ENCODE measurements around the gene BOC. TPM values are rescaled to one million over a fixed set of nuclear protein-coding genes. Genes with fewer than 3 reads are reported as not detected.

Gene BOC
- total RNA-seq, 2 experiments from 2014 or later, result not detected

GRCh38 chr3:113165841-113166240, 45.5 kb upstream of the BOC start:
- ChIA-PET POLR2A (no interaction called here), CTCF (no interaction called here)
- Mint-ChIP-seq H3K4me1 (ENCODE audit: low read depth) (peaks cover 6% of the 10 kb centered on the region), H3K27me3 (no peaks in the 10 kb centered on the region), H3K27ac (no peak overlapping the region), H3K9me3 (no peaks in the 10 kb centered on the region), H3K4me3 (no peak overlapping the region), H3K36me3 (ENCODE audit: low read depth) (no peaks in the 10 kb centered on the region)
- intact Hi-C loops (cut with DNase I, micrococcal nuclease), result no loop called here
- H3K27me3 ChIP-seq (ENCODE audit: control insufficient read depth in 1 of 2, insufficient read depth in 2 of 2, low read length in 2 of 2), result no peaks in the 10 kb centered on the region
- TF ChIP-seq, protein P1, sequence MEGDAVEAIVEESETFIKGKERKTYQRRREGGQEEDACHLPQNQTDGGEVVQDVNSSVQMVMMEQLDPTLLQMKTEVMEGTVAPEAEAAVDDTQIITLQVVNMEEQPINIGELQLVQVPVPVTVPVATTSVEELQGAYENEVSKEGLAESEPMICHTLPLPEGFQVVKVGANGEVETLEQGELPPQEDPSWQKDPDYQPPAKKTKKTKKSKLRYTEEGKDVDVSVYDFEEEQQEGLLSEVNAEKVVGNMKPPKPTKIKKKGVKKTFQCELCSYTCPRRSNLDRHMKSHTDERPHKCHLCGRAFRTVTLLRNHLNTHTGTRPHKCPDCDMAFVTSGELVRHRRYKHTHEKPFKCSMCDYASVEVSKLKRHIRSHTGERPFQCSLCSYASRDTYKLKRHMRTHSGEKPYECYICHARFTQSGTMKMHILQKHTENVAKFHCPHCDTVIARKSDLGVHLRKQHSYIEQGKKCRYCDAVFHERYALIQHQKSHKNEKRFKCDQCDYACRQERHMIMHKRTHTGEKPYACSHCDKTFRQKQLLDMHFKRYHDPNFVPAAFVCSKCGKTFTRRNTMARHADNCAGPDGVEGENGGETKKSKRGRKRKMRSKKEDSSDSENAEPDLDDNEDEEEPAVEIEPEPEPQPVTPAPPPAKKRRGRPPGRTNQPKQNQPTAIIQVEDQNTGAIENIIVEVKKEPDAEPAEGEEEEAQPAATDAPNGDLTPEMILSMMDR (IDR thresholded peaks at IDR 0.05), result no peak
- DNase-seq (no peak), ATAC-seq (ENCODE audit: poor library complexity) (no peak)
- H3K4me1 ChIP-seq (ENCODE audit: insufficient read depth, low read length), result no peaks in the 10 kb centered on the region
- no peak overlapping the region for H3K27ac ChIP-seq (ENCODE audit: low read depth in 1 of 2, low read length in 2 of 2)
- no peak overlapping the region for H3K4me3 ChIP-seq (ENCODE audit: low read length)
- H3K9me3 ChIP-seq (ENCODE audit: control insufficient read depth in 1 of 2, insufficient read depth in 1 of 2, low read length in 2 of 2), result no peaks in the 10 kb centered on the region
- H3K36me3 ChIP-seq (ENCODE audit: insufficient read depth, low read length), result no peaks in the 10 kb centered on the region

GRCh38 chr3:113166357-113166718, 45.0 kb upstream of the BOC start:
- no peaks in the 10 kb centered on the region for H3K9me3 ChIP-seq (ENCODE audit: control insufficient read depth in 1 of 2, insufficient read depth in 1 of 2, low read length in 2 of 2)
- no peaks in the 10 kb centered on the region for H3K4me1 ChIP-seq (ENCODE audit: insufficient read depth, low read length)
- H3K27ac ChIP-seq (ENCODE audit: low read depth in 1 of 2, low read length in 2 of 2), result no peak overlapping the region
- Mint-ChIP-seq H3K27ac (no peak overlapping the region), H3K4me3 (no peak overlapping the region), H3K36me3 (ENCODE audit: low read depth) (no peaks in the 10 kb centered on the region), H3K4me1 (ENCODE audit: low read depth) (peaks cover 6% of the 10 kb centered on the region), H3K27me3 (no peaks in the 10 kb centered on the region), H3K9me3 (no peaks in the 10 kb centered on the region)
- TF ChIP-seq, protein P1 (IDR thresholded peaks at IDR 0.05), result no peak
- ChIA-PET CTCF (no interaction called here), POLR2A (no interaction called here)
- DNase-seq (no peak), ATAC-seq (ENCODE audit: poor library complexity) (no peak)
- no peaks in the 10 kb centered on the region for H3K36me3 ChIP-seq (ENCODE audit: insufficient read depth, low read length)
- intact Hi-C loops (cut with DNase I, micrococcal nuclease), result no loop called here
- no peaks in the 10 kb centered on the region for H3K27me3 ChIP-seq (ENCODE audit: control insufficient read depth in 1 of 2, insufficient read depth in 2 of 2, low read length in 2 of 2)
- no peak overlapping the region for H3K4me3 ChIP-seq (ENCODE audit: low read length)

DNA sequence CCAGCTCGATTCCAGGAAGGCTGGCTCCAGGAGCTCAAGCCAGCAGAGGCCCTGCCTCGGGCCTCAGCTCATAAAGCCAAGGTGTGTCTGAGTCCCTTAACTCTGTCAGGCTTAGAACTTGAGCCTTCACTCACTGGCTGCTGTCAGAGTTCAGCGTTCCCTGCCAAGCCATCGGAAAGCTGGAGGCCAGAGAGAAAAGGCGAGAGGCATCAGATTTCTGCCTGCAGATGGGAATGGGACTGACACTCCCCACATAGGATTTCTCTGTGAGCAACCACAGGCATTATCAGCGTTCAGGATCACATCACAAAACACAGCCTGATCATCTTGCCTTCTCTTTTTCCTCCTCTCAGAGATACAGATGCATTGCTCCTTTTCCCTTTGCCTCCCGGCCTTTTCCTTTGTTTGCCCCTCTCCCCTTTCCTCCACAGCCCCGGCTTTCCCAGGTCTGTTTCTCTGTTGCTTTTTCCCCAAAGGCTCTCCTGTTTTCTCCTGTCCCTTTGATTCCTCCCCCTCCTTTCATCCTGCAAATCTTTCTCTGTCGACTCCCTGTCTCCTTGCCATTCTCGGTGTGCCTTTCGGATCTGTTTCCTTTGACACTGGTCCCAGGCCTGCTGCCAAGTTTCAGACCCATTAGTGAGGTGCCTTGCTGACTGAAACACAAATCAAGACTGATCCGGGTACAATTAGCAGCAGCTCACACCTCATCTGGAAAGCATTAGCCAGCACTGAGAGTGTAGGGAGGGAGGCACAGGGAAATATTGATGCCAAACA, 44.5 kb upstream of the BOC start:
- no peaks in the 10 kb centered on the region for H3K9me3 ChIP-seq (ENCODE audit: control insufficient read depth in 1 of 2, insufficient read depth in 1 of 2, low read length in 2 of 2)
- no peak overlapping the region for H3K4me3 ChIP-seq (ENCODE audit: low read length)
- no peaks in the 10 kb centered on the region for H3K36me3 ChIP-seq (ENCODE audit: insufficient read depth, low read length)
- no peaks in the 10 kb centered on the region for H3K27me3 Mint-ChIP-seq
- no peak overlapping the region for H3K4me3 Mint-ChIP-seq
- ATAC-seq (ENCODE audit: poor library complexity) (no peak), DNase-seq (no peak)
- no peak overlapping the region for H3K27ac ChIP-seq (ENCODE audit: low read depth in 1 of 2, low read length in 2 of 2)
- POLR2A ChIA-PET, result no interaction called here
- H3K4me1 Mint-ChIP-seq (ENCODE audit: low read depth), result peaks cover 6% of the 10 kb centered on the region
- CTCF ChIA-PET, result no interaction called here
- H3K4me1 ChIP-seq (ENCODE audit: insufficient read depth, low read length), result no peaks in the 10 kb centered on the region
- no peaks in the 10 kb centered on the region for H3K9me3 Mint-ChIP-seq
- no peaks in the 10 kb centered on the region for H3K36me3 Mint-ChIP-seq (ENCODE audit: low read depth)
- TF ChIP-seq, protein P1 (IDR thresholded peaks at IDR 0.05), result no peak
- H3K27me3 ChIP-seq (ENCODE audit: control insufficient read depth in 1 of 2, insufficient read depth in 2 of 2, low read length in 2 of 2), result no peaks in the 10 kb centered on the region
- no peak overlapping the region for H3K27ac Mint-ChIP-seq
- intact Hi-C loops (cut with DNase I, micrococcal nuclease), result no loop called here

Data from CD4-positive, alpha-beta T cell (primary cell).